Breast epithelium (tissue), 3 donors: ENCODE results near the gene KLHL29.

Experiments used
- CTCF ChIP-seq, 3 donors: fragments of 450-650 bp; IDR thresholded peaks; one replicate each; pipeline ENCODE4 v1.5.1; 2016 to 2017; ENCODE audit warnings: antibody characterized with exemption in 3 of 3, mild to moderate bottlenecking in 3 of 3, moderate library complexity in 3 of 3
- POLR2A ChIP-seq: fragments of 450-650 bp; IDR thresholded peaks from one replicate; pipeline ENCODE4 v1.6.1; 2016; ENCODE audit warnings: antibody characterized with exemption, mild to moderate bottlenecking, moderate library complexity

GRCh38 chr2:23433282-23433681 lies 48.3 kb downstream of the KLHL29 start:
- no peak for TF ChIP-seq CTCF (IDR thresholded peaks at IDR 0.05)
- TF ChIP-seq POLR2A = no peak
